OCI-LY3 (cell line): ENCODE results near the gene MYOF.

Experiments
- H2AFZ ChIP-seq: fragments of 200-600, 300-600 bp; shearing (Covaris generic); 2 replicates; pipeline ENCODE4 v1.6.0; 2014; ENCODE audit warnings: antibody characterized with exemption, low read depth, low read length
- H3K27ac ChIP-seq: fragments of 200-600, 300-600 bp; sonication (generic); 2 replicates; pipeline ENCODE4 v1.5.1; 2014; ENCODE audit warnings: mild to moderate bottlenecking, low read length, moderate library complexity, mixed read lengths
- H3K27me3 ChIP-seq: fragments of 200-600, 300-600 bp; sonication (generic); 2 replicates; pipeline ENCODE4 v1.6.1; 2014; ENCODE audit warnings: low read depth, low read length, mixed read lengths
- H3K36me3 ChIP-seq: fragments of 200-600, 300-600 bp; sonication (generic); replicated peaks from 2 replicates; pipeline ENCODE3; 2014; ENCODE audit warnings: low read depth, low read length, mixed read lengths
- H3K4me1 ChIP-seq: fragments of 300-600, 200-600 bp; sonication (generic); 2 replicates; pipeline ENCODE4 v1.6.1; 2014; ENCODE audit warnings: low read length, mixed read lengths
- H3K4me2 ChIP-seq: fragments of 200-600, 300-600 bp; sonication (generic); 2 replicates; pipeline ENCODE4 v1.6.1; 2014; ENCODE audit warnings: low read length, mixed read lengths
- H3K4me3 ChIP-seq: fragments of 300-600, 200-600 bp; sonication (generic); 2 replicates; pipeline ENCODE4 v1.5.1; 2014; ENCODE audit warnings: antibody characterized with exemption, mild to moderate bottlenecking, low read length, moderate library complexity
- H3K79me2 ChIP-seq: fragments of 300-600, 200-600 bp; shearing (Covaris generic); 2 replicates; pipeline ENCODE4 v1.6.1; 2014; ENCODE audit warnings: mild to moderate bottlenecking, low read length, mixed read lengths
- H3K9ac ChIP-seq: fragments of 300-600, 200-600 bp; shearing (Covaris generic); 2 replicates; pipeline ENCODE4 v1.6.0; 2014; ENCODE audit warnings: mild to moderate bottlenecking, low read length, moderate library complexity
- H3K9me3 ChIP-seq: fragments of 200-600, 300-600 bp; shearing (Covaris generic); 2 replicates; pipeline ENCODE4 v1.6.1; 2014; ENCODE audit warnings: low read length, mixed read lengths; ENCODE audit not compliant: insufficient read depth
- H4K20me1 ChIP-seq: fragments of 200-600, 300-600 bp; sonication (generic); 2 replicates; pipeline ENCODE4 v1.6.1; 2016; ENCODE audit warnings: low read length, mixed read lengths; ENCODE audit not compliant: insufficient read depth
- CTCF ChIP-seq: fragments of 200-600, 300-600 bp; sonication (generic); IDR thresholded peaks from 2 replicates; pipeline ENCODE4 v1.5.1; 2014; ENCODE audit warnings: antibody characterized with exemption, low read length, low read depth
- EZH2phosphoT487 ChIP-seq: fragments of 200-600 bp; shearing (Covaris generic); IDR thresholded peaks from 2 replicates; pipeline ENCODE4 v1.6.1; 2018; ENCODE audit warnings: antibody characterized with exemption, mixed run types, low read depth

Gene MYOF

GRCh38 chr10:93346108-93346507 is 136.0 kb downstream of the MYOF start:
- H2AFZ ChIP-seq: no peak overlapping the region
- H3K4me3 ChIP-seq: no peak overlapping the region
- TF ChIP-seq CTCF: no peak
- TF ChIP-seq EZH2phosphoT487: no peak
- no peaks in the 10 kb centered on the region for H3K9me3 ChIP-seq
- H3K9ac ChIP-seq: no peak overlapping the region
- H3K27me3 ChIP-seq: peaks cover 4% of the 10 kb centered on the region; the same call in 1 of the 2 replicates
- no peaks in the 10 kb centered on the region for H4K20me1 ChIP-seq
- H3K27ac ChIP-seq: no peak overlapping the region
- no peak overlapping the region for H3K4me2 ChIP-seq
- H3K79me2 ChIP-seq: no peaks in the 10 kb centered on the region
- no peaks in the 10 kb centered on the region for H3K36me3 ChIP-seq
- H3K4me1 ChIP-seq: peaks cover 6% of the 10 kb centered on the region; the same call in 1 of the 2 replicates

- Histone ChIP-seq H3K4me3 (no peak overlapping the region), H3K27ac (no peak overlapping the region), H4K20me1 (no peaks in the 10 kb centered on the region), H2AFZ (no peak overlapping the region), H3K79me2 (no peaks in the 10 kb centered on the region), H3K36me3 (no peaks in the 10 kb centered on the region), H3K9ac (no peak overlapping the region), H3K9me3 (no peaks in the 10 kb centered on the region), H3K4me2 (no peak overlapping the region), H3K27me3 (0 out of 2 replicates have a peak, but pooled peaks cover 4% of the 10 kb centered on the region), H3K4me1 (peaks cover 6% of the 10 kb centered on the region; the same call in 1 of the 2 replicates)
- no peak for TF ChIP-seq CTCF
- no peak for TF ChIP-seq EZH2phosphoT487
These were observed 137.4 kb downstream of the MYOF start for GRCh38 chr10:93344691-93345090.

GRCh38 chr10:93342921-93343320 is 139.2 kb downstream of the MYOF start:
- H4K20me1 ChIP-seq: no peaks in the 10 kb centered on the region
- no peaks in the 10 kb centered on the region for H3K36me3 ChIP-seq
- H3K27ac ChIP-seq: no peak overlapping the region
- no peak overlapping the region for H3K4me2 ChIP-seq
- no peak overlapping the region for H3K4me3 ChIP-seq
- H3K27me3 ChIP-seq: no peaks in the 10 kb centered on the region
- H3K9ac ChIP-seq: no peak overlapping the region
- no peak overlapping the region for H2AFZ ChIP-seq
- TF ChIP-seq CTCF: no peak
- no peak for TF ChIP-seq EZH2phosphoT487
- H3K4me1 ChIP-seq: peaks cover 6% of the 10 kb centered on the region; the same call in 1 of the 2 replicates
- no peaks in the 10 kb centered on the region for H3K9me3 ChIP-seq
- no peaks in the 10 kb centered on the region for H3K79me2 ChIP-seq

- Histone ChIP-seq H3K9ac (no peak overlapping the region), H3K9me3 (no peaks in the 10 kb centered on the region), H3K27ac (no peak overlapping the region), H2AFZ (no peak overlapping the region), H3K27me3 (no peaks in the 10 kb centered on the region), H3K4me1 (peaks cover 6% of the 10 kb centered on the region; the same call in 1 of the 2 replicates), H3K4me3 (no peak overlapping the region), H3K36me3 (no peaks in the 10 kb centered on the region), H4K20me1 (no peaks in the 10 kb centered on the region), H3K79me2 (no peaks in the 10 kb centered on the region), H3K4me2 (no peak overlapping the region)
- TF ChIP-seq CTCF (no peak), EZH2phosphoT487 (no peak)
These were observed 139.8 kb downstream of the MYOF start for GRCh38 chr10:93342366-93342765.
